ENCODE results near the gene SH3BP2.

Gene SH3BP2

DNA sequence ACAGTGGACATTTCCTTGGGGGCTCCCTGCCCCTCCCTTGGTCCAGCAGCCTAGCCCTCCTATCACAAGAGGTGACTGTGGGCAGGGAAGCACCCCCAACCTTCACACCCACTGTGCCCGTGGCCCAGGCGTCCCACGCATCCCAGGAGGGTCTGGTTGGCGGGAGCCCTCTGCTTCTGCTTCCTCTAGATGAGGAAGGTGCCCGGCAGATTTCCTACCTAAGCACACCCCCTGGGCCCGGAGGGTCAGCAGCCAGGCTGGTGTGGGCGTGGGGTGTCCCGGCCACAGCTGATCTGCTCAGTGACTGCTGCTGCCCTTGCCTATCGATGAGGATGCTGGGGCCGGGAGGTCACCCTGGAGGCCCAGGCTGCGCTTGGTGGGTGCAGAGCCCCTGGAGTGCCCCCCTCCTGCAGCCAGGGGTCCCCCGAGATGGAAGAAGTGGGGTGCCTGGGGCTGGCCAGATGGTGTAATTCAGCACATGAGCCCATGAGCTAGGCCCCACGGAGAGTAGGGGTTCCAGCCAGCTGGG is 12.2 kb downstream of the SH3BP2 start:
- CTCF ChIA-PET: interaction anchor here (1.7 kb wide), 1 partner anchor 29 kb away, joined by 3 read pairs; no protein-coding TSS in a partner anchor

GRCh38 chr4:2805712-2806389 is 13.0 kb downstream of the SH3BP2 start:
- TF ChIP-seq, protein P1, sequence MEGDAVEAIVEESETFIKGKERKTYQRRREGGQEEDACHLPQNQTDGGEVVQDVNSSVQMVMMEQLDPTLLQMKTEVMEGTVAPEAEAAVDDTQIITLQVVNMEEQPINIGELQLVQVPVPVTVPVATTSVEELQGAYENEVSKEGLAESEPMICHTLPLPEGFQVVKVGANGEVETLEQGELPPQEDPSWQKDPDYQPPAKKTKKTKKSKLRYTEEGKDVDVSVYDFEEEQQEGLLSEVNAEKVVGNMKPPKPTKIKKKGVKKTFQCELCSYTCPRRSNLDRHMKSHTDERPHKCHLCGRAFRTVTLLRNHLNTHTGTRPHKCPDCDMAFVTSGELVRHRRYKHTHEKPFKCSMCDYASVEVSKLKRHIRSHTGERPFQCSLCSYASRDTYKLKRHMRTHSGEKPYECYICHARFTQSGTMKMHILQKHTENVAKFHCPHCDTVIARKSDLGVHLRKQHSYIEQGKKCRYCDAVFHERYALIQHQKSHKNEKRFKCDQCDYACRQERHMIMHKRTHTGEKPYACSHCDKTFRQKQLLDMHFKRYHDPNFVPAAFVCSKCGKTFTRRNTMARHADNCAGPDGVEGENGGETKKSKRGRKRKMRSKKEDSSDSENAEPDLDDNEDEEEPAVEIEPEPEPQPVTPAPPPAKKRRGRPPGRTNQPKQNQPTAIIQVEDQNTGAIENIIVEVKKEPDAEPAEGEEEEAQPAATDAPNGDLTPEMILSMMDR (IDR thresholded peaks at IDR 0.05; ENCODE audit: control extremely low read depth, extremely low read depth, low read depth, missing control alignments): no peak
- CTCF ChIA-PET: no interaction called here
- POLR2A ChIA-PET: no interaction called here
- no peak for DNase-seq (ENCODE audit: extremely low spot score)

More for the DNA sequence above, 12.2 kb downstream of the SH3BP2 start:
- DNase-seq (ENCODE audit: extremely low spot score): no peak
- TF ChIP-seq, protein P1 (IDR thresholded peaks at IDR 0.05; ENCODE audit: control extremely low read depth, extremely low read depth, low read depth, missing control alignments): no peak
- POLR2A ChIA-PET: no interaction called here

- no peak for DNase-seq (ENCODE audit: extremely low spot score)
- CTCF ChIA-PET: no interaction called here
Observed at GRCh38 chr4:2806390-2807355, 13.8 kb downstream of the SH3BP2 start.

GRCh38 chr4:2807571-2807970 is 14.7 kb downstream of the SH3BP2 start:
- ChIA-PET CTCF (no interaction called here), POLR2A (no interaction called here)
- DNase-seq (ENCODE audit: extremely low spot score): no peak
- TF ChIP-seq, protein P1 (IDR thresholded peaks at IDR 0.05; ENCODE audit: control extremely low read depth, extremely low read depth, low read depth, missing control alignments): no peak

More at GRCh38 chr4:2806390-2807355, 13.8 kb downstream of the SH3BP2 start:
- TF ChIP-seq, protein P1 (IDR thresholded peaks at IDR 0.05; ENCODE audit: control extremely low read depth, extremely low read depth, low read depth, missing control alignments): no peak
- POLR2A ChIA-PET: no interaction called here

DNA sequence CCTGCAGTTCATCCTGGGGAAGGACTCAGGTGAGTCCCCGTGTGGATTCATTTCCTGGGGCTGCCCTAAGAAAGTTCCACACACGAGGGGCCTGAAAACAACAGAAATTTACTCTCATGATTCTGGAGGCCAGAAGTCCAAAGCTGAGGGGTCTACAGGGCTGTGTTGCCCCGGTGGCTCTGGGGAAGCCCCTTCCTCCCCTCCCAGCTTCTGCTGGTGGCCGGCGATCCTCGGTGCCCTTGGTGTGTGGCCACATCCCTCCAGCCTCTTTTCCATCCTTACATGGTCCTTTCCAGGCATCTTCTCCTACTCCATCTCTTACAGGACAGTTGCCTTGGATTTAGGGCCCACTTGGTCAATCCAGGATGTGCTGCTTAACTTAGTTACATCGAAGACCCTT is 15.1 kb downstream of the SH3BP2 start:
- CTCF ChIA-PET: no interaction called here

More for the DNA sequence above, 15.1 kb downstream of the SH3BP2 start:
- TF ChIP-seq, protein P1 (IDR thresholded peaks at IDR 0.05; ENCODE audit: control extremely low read depth, extremely low read depth, low read depth, missing control alignments): no peak
- POLR2A ChIA-PET: no interaction called here
- no peak for DNase-seq (ENCODE audit: extremely low spot score)
